Lower lobe of right lung (tissue), 2 donors: ENCODE results near the gene ATRN. TPM values are rescaled to one million over a fixed set of nuclear protein-coding genes. Genes with fewer than 3 reads are reported as not detected.

Source experiments
- ATAC-seq, 2 donors: fragments of 200-7000 bp; cut with Tn5 transposase; one replicate each; pipeline ENCODE4 v1.9.1; 2020 to 2022; ENCODE audit warnings: mild to moderate bottlenecking in 2 of 2, moderate library complexity in 2 of 2
- DNase-seq: peaks from one replicate; pipeline ENCODE4 v3.0.0-alpha.2; 2020
- H3K27ac ChIP-seq: fragments of 200-600 bp; one replicate; pipeline ENCODE4 v1.8.0; 2022
- H3K27me3 ChIP-seq: fragments of 200-600 bp; one replicate; pipeline ENCODE4 v1.8.0; 2022; ENCODE audit warnings: low read depth
- H3K36me3 ChIP-seq: fragments of 200-600 bp; one replicate; pipeline ENCODE4 v1.8.0; 2022; ENCODE audit warnings: mild to moderate bottlenecking
- H3K4me1 ChIP-seq: fragments of 200-600 bp; one replicate; pipeline ENCODE4 v1.8.0; 2022
- H3K4me3 ChIP-seq: fragments of 200-600 bp; one replicate; pipeline ENCODE4 v1.8.0; 2022; ENCODE audit warnings: mild to moderate bottlenecking
- H3K9me3 ChIP-seq: fragments of 200-600 bp; one replicate; pipeline ENCODE4 v1.8.0; 2022
- intact Hi-C: fragments of 100-400 bp; cut with DNase I; formaldehyde crosslinking; loops from one replicate; pipeline ENCODE4 v1.11.0; 2022
- total RNA-seq: library from RNA; stranded (reverse); fragmentation: NEBNext Ultra II Directional; extraction: Animal tissue kit (Norgen Biotek cat#: 25700); gene quantifications from one replicate; pipeline ENCODE4 v1.2.1, GENCODE V29; 2021
- TF ChIP-seq, protein P1 (sequence below): fragments of 200-600 bp; IDR thresholded peaks from one replicate; pipeline ENCODE4 v1.8.0; 2022; ENCODE audit warnings: antibody characterized with exemption, mild to moderate bottlenecking
- donor health status: DM: no; HTN: yes; CAD: no; lungs with severe emphysema.

ATRN gene
- total RNA-seq, 1 donor from 2014 or later = 29.2 TPM

DNA sequence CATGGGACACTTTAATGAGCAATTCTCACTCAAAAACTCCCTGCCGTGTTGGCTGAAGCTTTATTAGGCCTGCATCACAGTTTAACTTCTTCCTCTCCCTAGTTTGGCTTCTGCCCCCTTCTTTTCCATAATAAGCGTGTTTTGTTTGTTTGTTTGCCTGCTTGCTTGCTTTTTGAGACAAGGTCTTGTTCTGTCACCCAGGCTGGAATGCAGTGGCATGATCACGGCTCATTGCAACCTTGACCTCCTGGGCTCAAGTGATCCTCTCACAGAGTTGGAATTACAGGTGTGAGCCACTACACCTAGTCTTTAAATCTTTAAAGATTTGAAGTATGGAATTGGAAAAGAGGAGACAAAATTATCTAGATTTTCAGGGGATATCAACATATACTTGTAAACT lies 38.0 kb upstream of the ATRN start:
- DNase-seq (no peak), ATAC-seq (no peak)
- Histone ChIP-seq H3K36me3 (no peaks in the 10 kb centered on the region), H3K9me3 (no peaks in the 10 kb centered on the region), H3K27me3 (no peaks in the 10 kb centered on the region), H3K4me1 (no peaks in the 10 kb centered on the region), H3K4me3 (no peak overlapping the region), H3K27ac (no peak overlapping the region)
- TF ChIP-seq, protein P1, sequence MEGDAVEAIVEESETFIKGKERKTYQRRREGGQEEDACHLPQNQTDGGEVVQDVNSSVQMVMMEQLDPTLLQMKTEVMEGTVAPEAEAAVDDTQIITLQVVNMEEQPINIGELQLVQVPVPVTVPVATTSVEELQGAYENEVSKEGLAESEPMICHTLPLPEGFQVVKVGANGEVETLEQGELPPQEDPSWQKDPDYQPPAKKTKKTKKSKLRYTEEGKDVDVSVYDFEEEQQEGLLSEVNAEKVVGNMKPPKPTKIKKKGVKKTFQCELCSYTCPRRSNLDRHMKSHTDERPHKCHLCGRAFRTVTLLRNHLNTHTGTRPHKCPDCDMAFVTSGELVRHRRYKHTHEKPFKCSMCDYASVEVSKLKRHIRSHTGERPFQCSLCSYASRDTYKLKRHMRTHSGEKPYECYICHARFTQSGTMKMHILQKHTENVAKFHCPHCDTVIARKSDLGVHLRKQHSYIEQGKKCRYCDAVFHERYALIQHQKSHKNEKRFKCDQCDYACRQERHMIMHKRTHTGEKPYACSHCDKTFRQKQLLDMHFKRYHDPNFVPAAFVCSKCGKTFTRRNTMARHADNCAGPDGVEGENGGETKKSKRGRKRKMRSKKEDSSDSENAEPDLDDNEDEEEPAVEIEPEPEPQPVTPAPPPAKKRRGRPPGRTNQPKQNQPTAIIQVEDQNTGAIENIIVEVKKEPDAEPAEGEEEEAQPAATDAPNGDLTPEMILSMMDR = no peak
- intact Hi-C loops = no loop called here

DNA sequence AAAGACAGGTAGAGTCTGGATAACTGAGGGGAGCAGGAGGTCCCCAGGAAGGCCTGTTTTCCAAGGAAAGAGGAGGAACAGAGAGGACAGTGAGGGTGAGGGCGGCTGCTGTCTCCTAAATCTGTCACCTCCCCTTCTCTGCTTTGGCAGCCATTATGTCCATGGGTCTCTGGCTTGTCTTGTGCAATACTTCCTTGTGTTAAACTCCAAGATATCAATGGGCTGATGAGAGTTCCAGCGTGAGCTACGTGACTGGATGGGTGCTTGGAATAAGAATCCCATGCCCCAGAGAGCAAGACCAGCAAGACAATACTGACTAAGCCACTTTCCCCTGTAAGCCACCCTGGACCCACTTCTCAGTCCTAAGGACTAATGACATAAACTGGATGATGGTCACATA lies 37.1 kb upstream of the ATRN start:
- TF ChIP-seq, protein P1 = no peak
- H3K4me3 ChIP-seq = no peak overlapping the region
- no peak overlapping the region for H3K27ac ChIP-seq
- intact Hi-C loops = no loop called here
- H3K9me3 ChIP-seq = no peaks in the 10 kb centered on the region
- H3K36me3 ChIP-seq = no peaks in the 10 kb centered on the region
- DNase-seq = no peak
- H3K4me1 ChIP-seq = no peaks in the 10 kb centered on the region
- no peaks in the 10 kb centered on the region for H3K27me3 ChIP-seq
- ATAC-seq = no peak

GRCh38 chr20:3434232-3434631 lies 36.6 kb upstream of the ATRN start:
- no peaks in the 10 kb centered on the region for H3K4me1 ChIP-seq
- no peak for DNase-seq
- H3K27me3 ChIP-seq = no peaks in the 10 kb centered on the region
- ATAC-seq = peak in 1 of 2 donors; percentile 30
- no peak overlapping the region for H3K4me3 ChIP-seq
- H3K27ac ChIP-seq = no peak overlapping the region
- no peaks in the 10 kb centered on the region for H3K36me3 ChIP-seq
- H3K9me3 ChIP-seq = no peaks in the 10 kb centered on the region
- intact Hi-C loops = no loop called here
- TF ChIP-seq, protein P1 = no peak

GRCh38 chr20:3436864-3437574 lies 33.8 kb upstream of the ATRN start:
- Histone ChIP-seq H3K27me3 (no peaks in the 10 kb centered on the region), H3K9me3 (no peaks in the 10 kb centered on the region), H3K4me3 (no peak overlapping the region), H3K36me3 (no peaks in the 10 kb centered on the region), H3K4me1 (no peaks in the 10 kb centered on the region), H3K27ac (no peak overlapping the region)
- TF ChIP-seq, protein P1 = no peak
- intact Hi-C loops = no loop called here
- DNase-seq (no peak), ATAC-seq (no peak)

GRCh38 chr20:3446779-3447178 lies 24.0 kb upstream of the ATRN start:
- H3K36me3 ChIP-seq = no peaks in the 10 kb centered on the region
- no peaks in the 10 kb centered on the region for H3K9me3 ChIP-seq
- no peak for ATAC-seq
- TF ChIP-seq, protein P1 = no peak
- DNase-seq = no peak
- intact Hi-C loops = no loop called here
- no peak overlapping the region for H3K27ac ChIP-seq
- H3K4me1 ChIP-seq = no peaks in the 10 kb centered on the region
- no peak overlapping the region for H3K4me3 ChIP-seq
- no peaks in the 10 kb centered on the region for H3K27me3 ChIP-seq
